IPS-18a (cell line): Measurements from ENCODE around the gene METAP1D.

Source experiments
- H3K27ac ChIP-seq: one replicate; pipeline ENCODE4 v1.5.1; 2013; ENCODE audit warnings: low read length
- H3K27me3 ChIP-seq: one replicate; pipeline ENCODE4 v1.6.1; 2013; ENCODE audit warnings: mild to moderate bottlenecking, low read length; ENCODE audit not compliant: control insufficient read depth, insufficient read depth
- H3K36me3 ChIP-seq: one replicate; pipeline ENCODE4 v1.6.1; 2013; ENCODE audit warnings: low read depth, low read length; ENCODE audit not compliant: control insufficient read depth
- H3K4me1 ChIP-seq: one replicate; pipeline ENCODE4 v1.6.1; 2013; ENCODE audit warnings: low read depth, low read length; ENCODE audit not compliant: control insufficient read depth
- H3K4me3 ChIP-seq: one replicate; pipeline ENCODE4 v1.5.1; 2013; ENCODE audit warnings: low read length
- H3K9ac ChIP-seq: one replicate; pipeline ENCODE4 v1.6.1; 2013; ENCODE audit warnings: mild to moderate bottlenecking, low read length, moderate library complexity
- H3K9me3 ChIP-seq: one replicate; pipeline ENCODE4 v1.6.1; 2013; ENCODE audit warnings: low read depth, low read length; ENCODE audit not compliant: control insufficient read depth

Gene METAP1D

DNA sequence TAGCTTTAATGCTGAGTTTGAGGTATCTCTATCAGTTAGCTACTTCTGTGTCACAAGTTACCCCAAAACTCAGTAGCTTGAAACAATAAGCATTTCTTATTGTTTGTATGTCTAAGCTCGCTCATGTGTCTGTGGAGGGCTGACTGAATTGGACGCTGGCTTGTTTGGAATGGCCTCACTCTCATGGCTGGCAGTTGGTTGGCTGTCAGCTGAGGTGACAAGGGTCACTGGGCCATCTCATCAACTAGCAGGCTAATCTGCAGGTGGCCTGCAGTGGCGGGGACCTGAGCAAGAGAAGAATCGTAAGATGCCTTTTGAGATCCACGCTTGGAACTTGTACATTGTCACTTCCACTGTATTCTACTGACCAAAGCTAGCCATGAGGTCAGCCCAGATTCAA is 116.4 kb downstream of the METAP1D start:
- H3K4me1 ChIP-seq, result no peaks in the 10 kb centered on the region
- H3K27ac ChIP-seq, result no peak overlapping the region
- H3K4me3 ChIP-seq, result no peak overlapping the region
- H3K27me3 ChIP-seq, result peaks cover 11% of the 10 kb centered on the region
- H3K36me3 ChIP-seq, result no peaks in the 10 kb centered on the region
- H3K9ac ChIP-seq, result no peak overlapping the region
- H3K9me3 ChIP-seq, result no peaks in the 10 kb centered on the region

- Histone ChIP-seq H3K4me3 (no peak overlapping the region), H3K27ac (no peak overlapping the region), H3K4me1 (no peaks in the 10 kb centered on the region), H3K9ac (no peak overlapping the region), H3K36me3 (no peaks in the 10 kb centered on the region), H3K9me3 (no peaks in the 10 kb centered on the region), H3K27me3 (peaks cover 3% of the 10 kb centered on the region)
Measured at GRCh38 chr2:172119089-172119488, 119.3 kb downstream of the METAP1D start.

- no peaks in the 10 kb centered on the region for H3K27me3 ChIP-seq
- H3K4me1 ChIP-seq, result no peaks in the 10 kb centered on the region
- no peaks in the 10 kb centered on the region for H3K9me3 ChIP-seq
- no peak overlapping the region for H3K27ac ChIP-seq
- H3K36me3 ChIP-seq, result no peaks in the 10 kb centered on the region
- H3K9ac ChIP-seq, result no peak overlapping the region
- no peak overlapping the region for H3K4me3 ChIP-seq
Measured at GRCh38 chr2:172120118-172120517, 120.4 kb downstream of the METAP1D start.

DNA sequence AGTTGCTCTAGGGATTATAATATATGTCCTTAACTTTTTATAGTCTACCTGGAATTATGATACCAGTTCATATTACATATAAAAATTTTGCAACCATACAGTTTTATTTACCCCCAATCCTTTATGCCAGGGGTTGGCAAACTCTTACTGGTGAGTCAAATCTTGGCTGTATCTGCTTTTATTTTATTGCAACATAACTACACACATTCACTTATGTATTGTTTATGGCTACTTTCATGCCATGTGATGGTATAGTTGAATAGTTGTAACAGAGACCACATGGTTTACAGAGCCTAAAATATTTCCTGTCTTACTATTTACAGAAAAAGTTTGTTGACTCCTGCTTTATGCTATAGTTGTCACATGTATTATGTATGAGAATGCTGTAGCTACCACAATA is 128.7 kb downstream of the METAP1D start:
- no peaks in the 10 kb centered on the region for H3K36me3 ChIP-seq
- H3K4me3 ChIP-seq, result no peak overlapping the region
- H3K27ac ChIP-seq, result no peak overlapping the region

GRCh38 chr2:172129404-172129803 is 129.7 kb downstream of the METAP1D start:
- peaks cover 4% of the 10 kb centered on the region for H3K27me3 ChIP-seq
- H3K36me3 ChIP-seq, result no peaks in the 10 kb centered on the region
- no peaks in the 10 kb centered on the region for H3K9me3 ChIP-seq
- H3K4me1 ChIP-seq, result peaks cover 19% of the 10 kb centered on the region
- no peak overlapping the region for H3K4me3 ChIP-seq
- H3K27ac ChIP-seq, result no peak overlapping the region
- H3K9ac ChIP-seq, result no peak overlapping the region

More for the DNA sequence above, 128.7 kb downstream of the METAP1D start:
- Histone ChIP-seq H3K27me3 (peaks cover 4% of the 10 kb centered on the region), H3K9ac (no peak overlapping the region), H3K4me1 (peaks cover 19% of the 10 kb centered on the region), H3K9me3 (no peaks in the 10 kb centered on the region)
